GM10266 (cell line): ENCODE results near the gene SMAD3.
A peak's percentile ranks its signal among the peaks of the same experiment; 100 is the strongest.

Source experiments
- DNase-seq: peaks from one replicate; pipeline ENCODE4 v3.0.0; 2012; ENCODE audit errors: extremely low spot score
- TF ChIP-seq, protein P1 (sequence below): IDR thresholded peaks from 2 replicates; pipeline ENCODE4 v1.5.1; 2012; ENCODE audit warnings: mild to moderate bottlenecking, low read depth; ENCODE audit not compliant: control insufficient read depth, insufficient read depth; ENCODE audit errors: missing control alignments

SMAD3 gene

DNA sequence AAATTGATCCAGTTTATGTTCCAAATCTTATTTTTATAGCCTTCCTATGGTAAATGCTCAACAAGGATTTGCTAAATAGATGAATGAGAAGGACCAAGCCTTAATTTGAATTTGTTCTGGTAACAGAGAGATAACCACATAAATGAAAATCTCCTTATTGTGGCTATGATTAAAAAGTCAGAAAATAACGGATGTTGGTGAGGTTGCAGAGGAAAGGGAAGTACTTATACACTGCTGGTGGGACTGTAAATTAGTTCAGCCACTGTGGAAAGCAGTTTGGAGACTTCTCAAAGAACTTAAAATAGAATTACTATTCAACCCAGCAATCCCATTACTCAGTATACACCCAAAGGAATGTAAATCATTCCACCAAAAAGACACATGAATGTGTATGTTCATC, 162.9 kb downstream of the SMAD3 start:
- DNase-seq: no peak
- TF ChIP-seq, protein P1, sequence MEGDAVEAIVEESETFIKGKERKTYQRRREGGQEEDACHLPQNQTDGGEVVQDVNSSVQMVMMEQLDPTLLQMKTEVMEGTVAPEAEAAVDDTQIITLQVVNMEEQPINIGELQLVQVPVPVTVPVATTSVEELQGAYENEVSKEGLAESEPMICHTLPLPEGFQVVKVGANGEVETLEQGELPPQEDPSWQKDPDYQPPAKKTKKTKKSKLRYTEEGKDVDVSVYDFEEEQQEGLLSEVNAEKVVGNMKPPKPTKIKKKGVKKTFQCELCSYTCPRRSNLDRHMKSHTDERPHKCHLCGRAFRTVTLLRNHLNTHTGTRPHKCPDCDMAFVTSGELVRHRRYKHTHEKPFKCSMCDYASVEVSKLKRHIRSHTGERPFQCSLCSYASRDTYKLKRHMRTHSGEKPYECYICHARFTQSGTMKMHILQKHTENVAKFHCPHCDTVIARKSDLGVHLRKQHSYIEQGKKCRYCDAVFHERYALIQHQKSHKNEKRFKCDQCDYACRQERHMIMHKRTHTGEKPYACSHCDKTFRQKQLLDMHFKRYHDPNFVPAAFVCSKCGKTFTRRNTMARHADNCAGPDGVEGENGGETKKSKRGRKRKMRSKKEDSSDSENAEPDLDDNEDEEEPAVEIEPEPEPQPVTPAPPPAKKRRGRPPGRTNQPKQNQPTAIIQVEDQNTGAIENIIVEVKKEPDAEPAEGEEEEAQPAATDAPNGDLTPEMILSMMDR: no peak

DNA sequence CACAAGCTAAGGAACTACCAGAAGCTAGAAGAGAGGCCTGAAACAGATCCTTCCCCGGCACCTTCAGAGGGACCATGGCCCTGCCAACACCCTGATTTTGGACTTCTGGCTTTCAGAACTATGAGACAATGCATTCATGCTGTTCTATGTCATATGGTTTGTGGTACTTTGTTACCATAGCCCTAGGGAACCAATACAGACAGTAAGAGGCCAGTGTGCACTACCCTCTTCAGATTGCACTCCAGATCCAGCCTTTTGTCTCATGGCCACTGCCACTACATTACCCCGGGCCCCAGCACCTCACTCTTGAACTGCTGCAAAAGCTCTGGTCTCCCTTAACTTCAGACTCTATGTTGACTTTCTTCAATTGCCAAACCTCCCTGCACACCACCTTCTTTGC, 165.1 kb downstream of the SMAD3 start:
- TF ChIP-seq, protein P1: no peak
- DNase-seq: no peak

DNA sequence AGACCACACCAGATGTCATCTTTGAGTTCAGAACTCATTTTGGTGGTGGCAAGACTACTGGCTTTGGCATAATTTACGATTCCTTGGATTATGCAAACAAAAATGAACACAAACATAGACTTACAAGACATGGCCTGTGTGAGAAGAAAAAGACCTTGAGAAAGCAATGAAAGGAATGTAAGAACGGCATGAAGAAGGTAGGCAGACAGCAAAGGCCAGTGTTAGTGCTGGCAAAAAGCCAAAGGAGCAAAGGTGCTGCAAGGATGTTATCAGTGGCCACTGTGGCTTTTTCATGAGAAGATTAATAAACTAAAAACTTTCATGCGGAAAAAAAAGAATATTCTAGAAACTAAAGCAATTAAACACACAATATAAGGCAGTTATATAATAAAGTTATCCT, 167.2 kb downstream of the SMAD3 start:
- DNase-seq: no peak
- TF ChIP-seq, protein P1: no peak

DNA sequence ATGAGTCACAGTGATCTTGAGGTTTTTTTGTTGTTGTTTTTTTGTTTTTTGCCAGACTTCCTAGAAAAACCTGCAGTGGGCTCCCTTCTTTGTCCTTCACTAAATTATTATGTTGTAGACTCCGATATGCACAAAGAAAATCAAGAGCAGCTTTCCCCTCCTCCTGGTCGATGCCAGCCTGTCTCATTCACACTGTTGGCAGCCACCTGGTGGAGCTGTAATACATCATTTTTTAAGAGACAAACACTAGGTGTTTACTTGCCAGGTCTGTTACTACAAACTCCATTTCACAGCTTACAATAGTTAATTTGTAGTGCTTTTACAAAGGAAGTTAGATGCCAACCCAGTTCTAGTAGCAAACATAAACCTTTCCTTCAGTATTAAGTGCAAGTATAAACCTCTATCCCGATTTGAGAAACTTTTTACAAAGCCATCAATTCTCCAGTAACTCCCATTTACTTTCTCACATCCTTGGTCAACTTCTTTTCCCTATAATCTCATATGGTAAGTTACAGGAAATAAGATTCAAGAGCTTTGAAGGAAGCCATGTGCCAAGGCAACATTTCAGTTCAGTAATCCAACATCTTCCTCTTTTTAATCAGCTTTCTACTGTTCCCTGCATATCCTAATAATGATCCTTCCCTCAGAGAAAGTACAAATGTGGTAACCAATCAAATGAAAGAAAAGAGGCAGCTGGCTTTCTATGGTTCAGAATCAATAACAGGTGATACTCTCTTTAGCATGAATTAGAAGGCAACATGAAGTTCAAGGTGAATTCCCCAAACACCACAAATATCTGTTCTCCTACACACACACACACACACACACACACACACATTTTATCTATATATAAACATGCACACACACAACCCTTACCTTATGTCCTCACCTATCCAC, 175.1 kb downstream of the SMAD3 start:
- DNase-seq: no peak

DNA sequence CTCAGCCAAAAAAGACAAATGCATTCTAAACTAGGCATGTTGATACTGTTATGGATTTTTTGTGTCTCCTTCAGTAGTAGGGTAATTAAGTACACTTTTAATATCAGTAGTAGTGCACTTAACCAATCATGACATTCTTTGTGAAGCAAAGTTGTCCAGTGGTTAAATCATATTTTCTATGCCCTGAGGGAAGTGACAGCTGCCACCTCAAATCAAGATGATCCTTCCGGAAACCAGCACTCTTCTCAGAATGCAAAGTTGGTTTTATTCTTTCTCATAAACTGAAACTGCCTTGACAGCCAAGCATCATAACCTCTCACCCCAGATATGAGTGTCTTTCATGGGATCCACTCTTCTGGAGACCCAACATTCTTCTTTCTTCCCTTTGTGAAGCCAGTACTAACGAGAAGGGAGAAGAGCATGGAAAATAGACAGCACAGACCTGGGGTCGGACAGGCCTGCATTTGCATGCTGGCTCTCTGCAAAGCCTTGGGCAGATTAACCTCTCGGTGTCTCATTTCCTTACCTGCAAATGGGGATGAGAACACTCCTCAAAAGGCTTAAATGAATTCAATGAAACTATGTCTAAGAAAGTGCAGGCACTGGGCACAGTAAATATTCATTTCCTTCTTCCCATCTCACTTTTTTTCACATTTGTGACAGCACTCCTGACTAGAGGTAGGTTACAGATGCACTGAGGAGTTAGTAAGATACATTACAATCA, 175.9 kb downstream of the SMAD3 start:
- DNase-seq: peak; percentile 43

More for the DNA sequence above, 175.1 kb downstream of the SMAD3 start:
- TF ChIP-seq, protein P1: peak; percentile 46

DNA sequence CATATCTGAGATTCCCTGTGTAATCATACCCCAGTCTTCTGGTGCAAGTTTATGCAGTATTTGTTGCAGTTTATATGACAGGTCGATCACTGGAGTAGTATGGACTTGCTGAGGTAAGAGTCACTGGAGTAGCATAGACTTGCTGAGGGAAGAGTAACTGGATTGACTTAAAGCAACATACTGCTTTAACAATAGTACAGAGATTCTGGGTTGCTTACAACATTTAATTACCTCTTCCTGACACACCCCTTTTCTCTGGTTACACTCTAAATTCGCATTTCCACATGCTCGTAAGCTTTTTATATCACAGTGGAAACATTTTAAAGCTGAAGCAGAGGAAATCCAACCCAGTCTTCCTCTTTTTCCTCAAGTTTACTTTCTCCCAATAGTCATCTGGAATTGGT, 177.3 kb downstream of the SMAD3 start:
- no peak for DNase-seq
- TF ChIP-seq, protein P1: no peak

More for the DNA sequence above, 175.9 kb downstream of the SMAD3 start:
- TF ChIP-seq, protein P1: no peak
